TTC549 (cell line): ENCODE data around the gene UQCR10.

Experiments
- FAIRE-seq: peaks from 2 replicates; lab custom pipeline; 2012; peaks lifted over from hg19 to GRCh38; lab: Jason Lieb, UNC

UQCR10 gene

DNA sequence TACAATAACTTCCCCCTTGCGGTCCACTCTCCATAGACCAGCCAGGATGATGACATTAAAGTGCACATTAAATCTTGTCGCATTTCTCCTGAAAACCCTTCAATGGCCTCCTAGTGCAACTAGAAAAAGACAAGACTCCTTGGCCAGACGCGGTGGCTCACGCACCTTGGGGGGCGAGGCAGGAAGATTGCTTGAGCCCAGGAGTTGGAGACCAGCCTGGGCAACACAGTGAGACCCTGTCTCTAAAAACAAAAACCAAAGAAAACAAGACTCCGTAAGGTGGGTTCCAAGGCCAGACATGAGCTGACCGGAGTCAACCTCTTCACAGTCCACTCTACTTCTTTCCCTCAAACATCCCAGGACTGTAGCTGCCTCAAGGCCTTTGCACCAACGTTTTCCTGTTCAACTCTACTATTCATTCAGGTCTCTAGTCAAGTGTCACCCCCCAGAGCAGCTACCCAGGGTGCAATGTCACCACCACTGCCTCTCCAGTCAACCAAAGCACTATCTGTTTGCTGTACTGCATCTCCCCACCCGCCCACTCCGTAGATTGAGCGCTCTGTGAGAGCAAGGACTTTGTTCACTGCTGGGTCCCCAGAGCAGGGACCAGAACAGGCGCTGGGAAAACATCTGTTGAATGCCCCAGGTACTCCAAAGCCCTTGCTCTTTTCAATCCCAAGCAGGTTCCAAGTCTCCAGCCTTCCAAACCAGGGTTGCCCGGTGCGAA is 1.1 kb upstream of the UQCR10 start:
- FAIRE-seq: no peak

DNA sequence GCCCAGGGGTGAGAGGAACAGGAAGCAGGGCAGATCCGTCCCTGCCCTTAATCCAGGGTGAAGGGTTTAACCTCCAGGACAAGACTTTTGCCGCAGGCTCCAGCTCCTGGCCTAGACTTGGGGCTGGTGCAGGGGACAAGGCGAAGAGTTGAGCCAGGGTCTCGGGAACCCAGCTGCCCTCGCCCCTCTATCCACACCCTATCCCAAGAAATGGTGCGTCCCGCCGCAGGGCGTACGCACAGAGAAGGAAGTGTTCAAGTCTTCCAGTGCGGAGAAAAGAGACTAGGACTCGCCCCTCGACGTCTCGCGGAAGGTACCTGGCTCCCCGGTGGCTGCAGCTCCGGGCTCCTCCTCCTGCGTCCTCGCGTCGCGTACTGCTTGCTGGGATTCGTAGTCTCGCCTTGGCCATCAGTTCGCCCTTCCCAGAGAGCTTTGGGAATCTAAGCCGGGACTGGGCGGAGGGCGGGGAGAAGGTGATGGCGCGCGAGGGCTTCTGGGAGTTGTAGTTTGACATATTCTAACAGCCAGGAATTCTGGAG is 468 bp upstream of the UQCR10 start, which contains the start of gene ZMAT5:
Gene ZMAT5 (minus strand): TSS at position 376 of the 539 bp plus-strand sequence. CDS start 18,463 bp downstream, outside the sequence.
- FAIRE-seq: peak; percentile 22

DNA sequence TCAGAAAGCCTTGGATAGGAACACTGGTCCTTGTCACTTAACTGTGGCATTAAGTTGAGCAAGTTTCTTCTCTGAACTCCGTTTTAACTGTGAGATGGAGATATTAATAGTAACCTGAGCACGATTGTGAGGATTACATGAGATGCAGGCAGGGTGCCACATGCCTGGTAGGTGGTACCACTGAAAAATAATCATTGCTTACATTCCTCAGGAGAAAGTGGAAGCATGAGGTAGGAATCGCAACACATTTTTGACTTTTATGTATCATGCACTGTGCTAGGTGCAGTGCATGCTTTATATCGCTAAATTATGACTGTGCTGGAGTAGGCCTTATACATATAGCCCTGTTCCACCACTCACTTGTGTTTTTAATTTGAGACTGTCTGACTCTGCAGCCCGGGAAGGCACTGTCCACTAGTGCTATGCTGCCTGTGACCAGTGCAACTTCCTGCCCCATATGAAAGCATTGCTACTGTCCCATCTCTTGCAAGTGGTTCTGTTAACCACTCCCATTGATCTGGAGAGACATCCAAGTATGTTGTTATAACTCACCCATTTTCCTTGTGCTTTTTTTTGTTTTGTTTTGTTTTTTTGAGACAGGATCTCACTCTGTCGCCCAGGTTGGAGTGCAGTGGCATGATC is 1.0 kb downstream of the UQCR10 start:
- FAIRE-seq: no peak

DNA sequence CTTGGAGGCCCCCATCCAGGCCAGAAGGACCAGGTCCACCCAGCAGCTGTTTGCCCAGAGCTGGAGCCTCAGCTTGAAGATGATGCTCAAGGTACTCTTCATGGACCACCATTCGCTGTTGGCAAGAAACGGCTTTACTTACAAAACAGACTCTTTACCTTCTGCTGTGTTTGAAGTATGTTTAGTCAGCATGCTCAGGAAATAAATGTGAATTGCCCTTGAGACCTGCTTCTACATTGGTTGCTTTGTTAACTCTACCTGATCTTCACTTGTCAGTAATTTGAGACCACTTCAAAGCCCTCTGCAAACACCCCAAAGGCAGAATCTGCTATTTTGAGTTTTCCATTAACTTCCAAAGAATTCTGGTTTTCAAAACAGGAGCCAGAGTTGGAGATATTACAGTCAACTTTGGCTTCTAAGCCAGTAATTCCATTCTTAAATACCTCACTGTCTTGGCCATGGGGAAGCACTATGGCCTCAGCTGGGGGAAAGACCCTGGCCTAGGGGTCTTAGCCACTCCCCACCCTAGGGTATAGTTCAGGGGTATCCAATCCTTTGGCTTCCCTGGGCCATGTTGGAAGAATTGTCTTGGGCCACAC is 2.7 kb downstream of the UQCR10 start:
- FAIRE-seq: no peak

DNA sequence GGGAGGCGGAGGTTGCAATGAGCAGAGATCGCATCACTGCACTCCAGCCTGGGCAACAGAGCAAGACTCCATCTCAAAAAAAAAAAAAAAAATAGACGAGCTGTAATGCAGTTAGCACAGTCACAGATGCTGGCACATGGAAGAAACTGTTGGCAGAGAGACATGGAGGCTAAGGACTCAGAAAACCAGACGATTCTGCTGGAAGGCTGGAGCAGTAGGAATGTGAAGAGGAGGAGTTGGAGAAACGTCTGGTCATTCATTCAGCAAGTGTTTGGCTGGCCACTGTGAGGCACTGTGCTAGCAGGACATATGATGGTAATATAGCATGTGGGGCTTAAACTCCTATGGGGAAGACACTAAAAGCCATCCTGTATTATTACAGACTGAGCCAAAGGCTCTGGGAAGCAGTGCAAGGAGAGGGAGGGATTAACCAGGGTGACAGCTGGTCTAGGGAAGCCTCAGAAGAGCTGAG is 5.0 kb downstream of the UQCR10 start:
- no peak for FAIRE-seq

DNA sequence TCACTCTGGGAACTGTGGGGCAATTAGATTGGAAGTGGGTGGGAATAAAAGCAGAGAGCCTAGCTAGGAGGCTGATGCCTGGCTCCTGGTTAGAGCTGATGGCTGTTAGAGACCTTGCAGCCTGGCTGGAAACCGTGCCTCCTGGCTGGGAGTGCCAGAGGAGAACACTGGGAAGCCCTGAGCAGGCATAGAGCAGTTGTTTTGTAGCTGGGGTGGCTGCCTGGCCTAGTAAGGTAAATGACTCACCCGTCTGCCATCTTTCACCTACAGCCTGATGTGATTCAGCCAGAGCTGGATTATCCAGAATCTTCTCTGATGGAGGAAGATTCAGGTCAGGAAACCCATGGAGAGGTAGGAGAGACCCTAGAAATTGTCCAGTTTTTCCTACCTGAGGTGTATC is 6.1 kb downstream of the UQCR10 start:
- no peak for FAIRE-seq

DNA sequence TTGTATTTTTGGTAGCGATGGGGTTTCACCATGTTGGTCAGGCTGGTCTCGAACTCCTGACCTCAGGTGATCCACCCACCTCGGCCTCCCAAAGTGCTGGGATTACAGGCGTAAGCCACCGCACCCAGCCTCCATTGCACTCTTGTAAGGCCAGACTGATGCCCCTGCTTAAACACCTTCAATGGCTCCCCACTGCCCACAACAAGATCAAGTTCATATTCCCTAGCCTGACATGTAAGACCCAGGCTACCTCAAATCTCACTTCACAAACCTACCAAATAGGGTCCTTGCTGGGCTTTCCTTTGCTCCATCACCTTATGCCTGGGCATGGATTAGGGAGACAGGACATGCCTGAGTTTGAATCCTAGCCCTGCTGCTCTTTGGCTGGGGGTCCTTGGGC is 13.1 kb downstream of the UQCR10 start:
- FAIRE-seq: no peak

DNA sequence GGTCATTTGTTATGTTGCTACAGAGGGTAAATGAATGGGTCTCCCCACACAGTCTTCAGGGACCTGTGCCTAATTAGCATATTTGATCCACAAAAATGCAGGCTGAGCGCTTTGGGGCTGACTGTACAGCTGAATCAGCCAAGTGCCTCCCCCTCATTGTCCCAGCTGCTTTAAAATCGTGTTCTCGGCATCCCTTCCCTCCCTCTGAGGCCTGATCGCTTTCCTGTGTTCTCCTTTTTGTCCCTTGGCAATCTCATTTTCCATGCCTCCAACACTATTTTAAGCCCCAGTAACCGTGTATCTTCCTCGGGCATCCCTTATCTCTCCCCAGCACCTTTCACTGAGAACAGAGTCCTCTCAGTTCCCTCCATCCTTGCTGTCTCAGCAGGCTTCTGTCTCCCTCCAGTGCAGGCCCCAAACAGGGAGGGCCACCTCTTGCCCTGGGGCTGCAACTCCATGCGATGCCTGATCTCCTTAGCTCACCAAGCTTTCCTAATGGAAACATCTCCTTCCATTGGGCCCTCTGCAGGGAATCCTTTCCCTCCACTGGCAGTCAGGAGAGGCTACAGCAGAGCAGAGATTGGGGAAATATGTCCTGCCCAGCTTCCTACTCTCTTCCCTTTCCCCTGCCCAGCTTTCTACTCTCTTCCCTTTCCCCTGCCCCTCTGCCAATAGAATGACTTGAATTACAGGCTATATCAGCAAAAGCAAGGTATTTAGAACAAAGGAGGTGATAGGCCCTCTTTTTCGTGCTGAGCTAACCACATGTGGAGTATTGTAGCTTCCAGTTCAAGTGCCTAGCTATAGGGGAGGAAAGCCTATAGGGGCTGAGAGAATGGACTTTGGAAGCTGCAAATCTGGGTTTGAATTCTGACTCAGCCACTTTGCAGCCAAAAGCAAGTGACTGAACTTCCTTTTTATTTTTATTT is 13.8 kb downstream of the UQCR10 start:
- no peak for FAIRE-seq

DNA sequence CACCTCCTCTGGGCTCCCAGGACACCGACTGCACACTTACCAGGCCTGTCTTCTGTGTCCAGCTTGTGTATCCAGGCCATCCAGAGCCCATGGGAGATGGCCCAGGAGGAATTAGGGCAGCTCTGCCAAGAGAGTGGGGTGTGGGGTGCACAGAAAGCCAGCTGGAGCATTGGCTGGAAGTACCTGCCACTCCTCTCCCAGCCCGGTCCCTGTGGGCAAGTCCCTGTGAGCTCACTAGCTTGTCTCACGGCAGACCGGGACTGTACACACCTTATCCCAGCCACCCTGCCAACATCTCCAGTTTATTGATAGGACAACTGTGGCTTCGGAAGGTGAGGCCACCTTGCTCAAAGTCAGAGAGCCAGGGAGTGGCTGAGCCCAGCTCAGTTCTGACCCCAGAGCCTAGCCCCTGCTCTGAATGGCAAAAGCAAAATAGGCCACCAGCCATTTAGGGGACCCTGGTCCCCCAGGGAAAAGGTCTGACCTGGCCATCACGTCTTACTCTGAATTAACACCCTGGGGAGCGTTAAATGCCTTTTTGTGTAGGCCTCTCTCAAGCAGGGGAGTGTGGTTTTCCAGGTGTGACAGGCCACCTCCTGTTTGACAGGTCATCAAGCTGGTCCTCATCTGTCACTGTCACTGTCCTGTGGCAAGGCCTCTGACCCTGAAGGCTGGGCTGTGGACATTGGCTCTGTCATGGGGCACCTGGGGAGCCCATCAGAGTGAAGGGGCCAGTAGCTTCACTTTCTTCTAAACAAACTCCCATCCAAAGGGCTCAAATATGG is 15.1 kb downstream of the UQCR10 start:
- FAIRE-seq: no peak

DNA sequence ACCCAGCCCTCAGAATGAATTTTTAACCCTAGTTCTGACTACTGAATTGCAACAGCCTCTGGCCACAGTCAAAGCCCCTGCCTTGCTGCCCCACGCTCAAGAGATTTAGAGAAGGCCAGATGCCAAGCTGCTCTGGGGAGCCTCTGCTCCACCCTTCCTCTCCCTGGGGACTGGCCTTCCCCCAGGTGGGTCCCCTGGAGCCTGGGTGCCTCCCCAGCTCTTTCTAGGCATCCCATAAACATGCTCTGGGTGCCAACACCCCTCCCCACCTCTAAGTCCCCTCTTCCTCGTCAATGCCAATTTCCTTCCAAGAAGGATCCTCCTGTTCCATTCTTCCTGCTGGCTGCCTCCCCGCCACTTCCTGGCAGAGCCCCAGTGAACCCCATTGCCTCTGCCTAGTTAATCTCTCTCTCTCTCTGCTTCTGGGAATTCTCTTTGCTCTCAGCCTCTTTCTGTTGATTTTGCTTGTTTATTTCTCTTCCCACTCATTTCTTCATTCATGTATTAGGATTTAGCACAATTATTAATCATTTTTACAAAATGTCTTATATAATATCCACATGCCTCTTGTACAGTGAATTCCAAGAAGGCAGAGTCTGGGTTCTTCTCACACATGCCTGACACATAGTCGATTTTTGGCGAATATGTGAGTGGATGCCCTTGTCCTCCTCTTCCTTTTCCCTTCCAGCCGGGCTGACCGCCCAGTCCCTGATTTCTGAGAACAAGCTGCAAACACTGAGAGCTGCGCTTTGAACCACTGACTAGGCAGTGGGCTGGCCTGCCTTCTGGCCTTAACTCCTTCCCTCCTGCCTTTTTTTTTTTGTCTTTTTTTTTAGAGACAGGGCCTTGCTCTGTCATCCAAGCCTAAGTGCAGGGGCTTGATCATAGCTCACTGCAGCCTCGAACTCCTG is 17.5 kb downstream of the UQCR10 start:
- FAIRE-seq: no peak

DNA sequence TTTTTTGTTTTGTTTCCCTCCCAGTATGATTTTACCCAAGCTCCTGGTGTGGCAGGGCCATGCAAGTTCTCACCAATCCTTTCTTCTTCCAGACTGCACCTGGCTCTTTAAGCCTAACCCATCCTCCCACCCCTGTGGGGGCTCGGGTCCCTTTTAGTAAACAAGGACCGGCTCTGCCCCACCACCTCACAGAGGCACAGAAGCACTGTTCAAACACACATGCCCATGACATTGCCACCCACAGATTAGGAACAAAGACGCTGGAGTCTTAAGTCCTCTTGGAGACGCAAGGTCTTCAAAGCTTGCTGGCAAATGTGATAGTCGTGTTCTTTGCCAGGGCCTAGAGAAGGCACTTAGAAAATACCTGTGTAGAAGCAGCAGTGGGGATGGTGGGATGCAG is 18.9 kb downstream of the UQCR10 start:
- FAIRE-seq: no peak

DNA sequence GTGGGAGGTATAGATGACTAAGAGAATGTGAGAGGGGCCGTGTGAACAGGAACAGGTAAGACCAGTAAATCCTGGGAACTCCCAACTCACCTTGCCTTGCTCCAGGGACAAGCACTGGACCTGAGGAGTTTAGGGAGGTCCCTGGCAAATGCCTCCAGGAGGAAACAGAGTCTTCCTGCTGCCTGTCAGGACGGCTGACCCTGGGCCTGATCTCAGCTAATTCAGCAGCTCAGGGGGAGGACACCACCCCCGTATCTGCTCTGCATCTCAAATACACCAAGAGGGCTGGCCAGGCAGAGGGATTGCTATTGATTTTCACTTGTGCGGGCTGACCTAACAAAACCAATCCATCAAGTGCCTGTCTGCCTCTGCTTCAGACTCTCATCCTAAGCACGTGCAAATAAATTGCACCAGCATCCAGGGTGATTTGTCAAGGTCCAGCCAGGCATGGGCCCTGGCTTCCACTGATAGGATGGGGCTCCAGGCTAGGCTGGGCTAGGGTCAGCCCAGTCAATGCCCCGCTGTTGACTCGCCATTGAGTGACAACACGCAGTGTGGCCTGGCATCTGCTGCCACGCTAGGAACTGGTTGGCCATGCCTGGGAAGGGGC is 20.3 kb downstream of the UQCR10 start:
- FAIRE-seq: no peak

DNA sequence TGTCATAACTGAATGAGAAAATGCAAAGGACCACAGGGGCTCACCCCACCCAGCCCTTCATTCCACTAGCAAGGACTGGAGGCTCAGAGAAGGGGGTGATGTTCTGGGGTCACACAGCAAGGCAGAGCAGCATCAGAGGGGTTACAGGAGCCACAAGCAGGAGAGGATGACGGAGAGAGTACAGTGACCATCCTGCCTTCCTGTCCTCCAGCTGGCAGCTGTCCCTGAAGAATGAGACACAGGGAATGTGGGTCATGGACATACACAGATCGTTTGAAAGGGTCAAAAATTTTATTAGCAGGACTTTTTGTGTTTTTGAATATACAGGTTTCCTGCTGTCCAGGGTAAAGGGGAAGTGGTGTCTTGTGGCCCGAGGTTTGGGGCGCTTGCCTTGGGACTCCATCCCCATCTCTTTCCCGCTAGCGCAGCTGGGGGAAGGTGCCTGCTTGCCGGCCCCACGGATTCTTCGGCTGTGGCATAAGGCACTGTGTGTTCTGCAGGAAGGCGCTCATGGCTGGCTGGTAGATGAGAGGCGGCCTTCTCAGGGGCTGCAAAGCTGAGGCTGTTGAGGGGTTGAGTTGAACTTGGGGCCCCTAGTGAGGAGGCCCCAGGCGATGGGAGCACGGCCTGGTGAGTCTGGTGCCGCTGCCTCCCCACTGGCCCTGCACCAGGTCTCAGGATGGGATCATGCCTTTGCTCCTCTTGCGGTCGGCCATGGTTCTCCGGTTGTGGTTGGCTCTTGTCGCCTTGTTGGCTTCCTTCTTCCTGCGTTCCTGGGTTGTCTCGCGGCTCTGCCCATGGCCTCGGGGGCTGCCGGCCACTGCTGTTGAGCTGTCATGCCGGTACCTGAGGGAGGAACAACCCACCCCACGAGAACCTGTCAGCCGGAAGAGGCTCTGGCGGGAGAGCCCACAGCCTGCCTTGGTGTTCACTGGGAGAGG is 21.4 kb downstream of the UQCR10 start:
- FAIRE-seq: no peak

DNA sequence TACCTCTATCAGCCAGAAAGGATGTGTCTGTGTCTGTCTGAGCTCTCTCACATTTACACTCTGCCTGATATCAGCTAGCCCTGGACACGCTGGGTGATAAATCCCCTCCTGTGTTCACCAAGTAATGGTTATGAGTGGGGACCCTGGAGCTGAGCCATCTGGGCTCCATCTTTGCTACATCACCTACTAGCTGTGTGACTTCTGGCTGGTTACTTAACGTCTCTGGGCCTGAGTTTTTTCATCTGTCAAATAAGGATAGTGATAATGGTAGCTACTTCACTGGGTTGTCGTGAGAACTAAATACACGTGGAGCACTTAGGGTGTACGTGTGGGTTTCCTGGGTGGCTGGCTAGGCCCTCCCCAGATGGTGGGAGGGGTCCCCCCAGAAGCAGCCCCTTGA is 22.9 kb downstream of the UQCR10 start:
- no peak for FAIRE-seq

DNA sequence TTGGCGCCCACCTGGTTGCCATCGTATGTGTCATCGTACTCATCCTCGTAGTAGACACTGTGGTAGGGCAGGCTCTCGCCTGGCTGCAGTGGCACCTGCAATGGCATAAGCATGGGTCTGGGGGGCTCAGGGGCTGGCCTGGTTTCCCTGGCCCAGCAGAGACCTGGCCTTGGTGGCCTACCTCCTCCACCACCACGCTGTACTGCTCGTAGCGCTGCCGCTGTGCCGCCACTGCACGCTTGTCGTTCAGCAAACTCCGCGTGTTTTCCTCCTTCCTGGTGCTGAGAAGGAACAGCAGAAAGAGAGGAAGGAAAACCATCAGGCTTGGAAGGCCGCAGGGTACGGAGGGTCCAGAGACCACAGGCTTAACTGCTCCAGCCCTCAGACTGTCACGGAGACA is 26.2 kb downstream of the UQCR10 start:
- no peak for FAIRE-seq

DNA sequence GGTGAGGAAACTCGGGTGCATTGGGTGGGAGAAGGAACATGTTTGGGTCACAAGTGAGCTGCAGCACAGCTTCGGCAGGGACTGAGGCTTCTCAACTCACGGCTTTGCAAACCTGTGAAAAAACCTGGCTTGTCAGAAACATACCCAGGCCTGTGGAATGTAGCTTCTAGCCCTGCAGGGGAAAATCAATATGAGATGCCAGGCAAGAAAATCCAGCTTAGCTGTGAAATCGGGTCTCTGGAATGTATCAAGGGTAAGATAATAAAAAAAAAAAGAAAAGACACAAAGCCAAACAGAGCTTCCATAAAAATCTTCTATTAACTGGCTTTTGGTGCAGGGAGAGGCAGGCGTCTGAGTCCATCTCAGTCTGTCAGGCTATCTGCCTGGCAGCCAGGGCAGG is 28.5 kb downstream of the UQCR10 start:
- no peak for FAIRE-seq

DNA sequence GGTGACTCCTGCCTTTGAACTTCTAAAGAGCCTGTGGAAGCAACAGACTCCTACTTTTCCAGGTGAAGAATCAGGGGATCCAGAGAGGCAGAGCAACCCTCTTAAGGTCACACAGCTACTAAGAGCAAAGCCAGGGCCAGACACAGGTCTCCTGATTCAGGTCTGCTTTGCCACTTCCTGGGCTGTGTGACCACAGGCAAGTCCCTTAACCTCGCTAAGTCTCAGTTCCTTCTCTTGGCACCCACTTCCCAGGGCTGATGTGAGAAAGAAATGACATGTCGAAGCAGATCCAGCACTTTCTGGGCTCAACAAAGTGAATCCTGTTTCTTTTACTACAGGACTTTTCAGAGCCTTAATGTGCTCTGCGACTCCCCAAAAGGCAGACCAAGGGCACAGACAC is 30.2 kb downstream of the UQCR10 start:
- FAIRE-seq: no peak

DNA sequence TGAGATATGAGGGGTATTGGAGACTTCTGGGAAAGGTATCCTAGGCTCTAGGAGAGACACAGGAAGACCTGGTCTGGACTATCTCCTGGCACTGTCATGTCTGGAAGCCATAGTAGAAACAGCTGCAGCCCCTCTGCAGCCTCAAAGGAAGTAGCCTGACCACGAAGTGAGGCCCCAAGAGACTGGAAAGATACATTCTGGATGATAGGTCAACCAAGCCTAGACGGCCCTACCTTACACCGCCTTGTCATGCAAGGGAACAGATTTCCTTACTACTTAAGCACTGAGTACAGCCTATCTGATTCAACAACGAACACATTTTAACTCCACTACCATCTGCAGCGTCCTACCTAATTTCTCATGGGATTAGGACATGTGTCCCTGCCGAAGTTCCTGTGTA is 31.1 kb downstream of the UQCR10 start:
- no peak for FAIRE-seq

DNA sequence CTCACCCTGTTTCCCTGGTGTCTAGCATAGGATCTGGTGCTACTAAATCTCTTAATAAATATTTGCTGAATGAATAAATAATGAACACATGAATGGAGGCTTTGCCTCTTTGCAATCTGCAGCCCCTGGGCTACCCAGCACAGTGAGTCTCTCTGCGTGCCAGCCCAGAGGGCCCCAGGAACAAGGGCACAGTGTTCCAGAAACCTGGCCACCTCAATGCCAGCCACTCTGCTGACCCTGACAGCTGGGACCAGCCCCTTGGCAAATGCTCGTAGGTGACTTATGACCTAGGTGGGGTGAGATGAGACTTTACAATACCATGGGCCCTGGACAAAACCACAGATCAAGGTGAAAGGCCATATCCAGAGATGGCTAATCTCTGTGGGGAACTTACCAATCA is 31.6 kb downstream of the UQCR10 start:
- FAIRE-seq: no peak
